AG08396 (cell line): ENCODE results near the gene LAMA5.
"Not testable (repeated sequence)": the region's sequence is repeated elsewhere in the genome, so short reads cannot be mapped to it uniquely, and the experiment has no call there.

ENCODE experiments used
- DNase-seq: peaks from one replicate; pipeline ENCODE4 v3.0.0; 2012; ENCODE audit warnings: low spot score, mixed read lengths

The LAMA5 gene

DNA sequence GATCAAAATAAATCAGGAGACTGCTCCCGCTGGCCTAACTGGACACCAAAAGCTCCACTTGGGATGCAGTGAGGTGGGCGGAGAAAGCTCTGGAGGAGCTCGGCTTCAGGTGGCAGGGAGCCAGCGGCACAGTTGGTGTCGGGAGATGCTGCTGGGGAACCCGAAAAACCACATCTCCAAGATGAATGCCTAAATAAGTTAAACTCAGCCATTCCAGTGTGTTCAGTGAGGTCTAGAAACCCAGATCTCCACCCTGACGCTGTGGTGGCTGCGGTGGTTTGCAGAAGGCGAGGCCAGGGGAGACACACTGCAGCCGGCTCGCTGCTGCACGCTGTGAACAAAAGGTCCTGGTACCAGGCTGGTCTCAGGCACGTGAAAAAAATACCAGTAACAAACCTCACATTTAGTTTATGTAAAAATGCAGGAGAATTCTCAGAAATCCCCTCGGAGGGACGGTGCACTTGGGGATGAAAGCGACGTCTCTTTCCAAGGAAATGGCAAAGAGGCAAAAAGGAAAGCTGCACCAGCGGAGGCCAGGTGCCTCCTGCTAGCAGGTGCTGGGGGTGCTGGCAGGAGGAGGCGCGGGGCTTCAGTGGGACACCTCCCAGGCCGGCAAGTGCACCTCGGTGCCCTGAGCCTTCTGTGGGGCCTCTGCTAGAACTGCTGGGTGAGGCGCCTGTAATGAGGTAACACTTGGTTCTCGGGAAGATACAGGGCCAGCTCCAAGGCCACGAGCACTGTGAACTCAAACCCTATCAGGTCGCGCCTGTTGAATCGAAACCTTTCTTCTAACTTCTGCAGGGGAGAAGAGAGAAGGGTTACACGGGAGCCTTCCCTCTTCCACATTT is 23.4 kb upstream of the LAMA5 start:
- DNase-seq, result no peak

GRCh38 chr20:62389601-62390087 is 22.5 kb upstream of the LAMA5 start:
- no peak for DNase-seq

DNA sequence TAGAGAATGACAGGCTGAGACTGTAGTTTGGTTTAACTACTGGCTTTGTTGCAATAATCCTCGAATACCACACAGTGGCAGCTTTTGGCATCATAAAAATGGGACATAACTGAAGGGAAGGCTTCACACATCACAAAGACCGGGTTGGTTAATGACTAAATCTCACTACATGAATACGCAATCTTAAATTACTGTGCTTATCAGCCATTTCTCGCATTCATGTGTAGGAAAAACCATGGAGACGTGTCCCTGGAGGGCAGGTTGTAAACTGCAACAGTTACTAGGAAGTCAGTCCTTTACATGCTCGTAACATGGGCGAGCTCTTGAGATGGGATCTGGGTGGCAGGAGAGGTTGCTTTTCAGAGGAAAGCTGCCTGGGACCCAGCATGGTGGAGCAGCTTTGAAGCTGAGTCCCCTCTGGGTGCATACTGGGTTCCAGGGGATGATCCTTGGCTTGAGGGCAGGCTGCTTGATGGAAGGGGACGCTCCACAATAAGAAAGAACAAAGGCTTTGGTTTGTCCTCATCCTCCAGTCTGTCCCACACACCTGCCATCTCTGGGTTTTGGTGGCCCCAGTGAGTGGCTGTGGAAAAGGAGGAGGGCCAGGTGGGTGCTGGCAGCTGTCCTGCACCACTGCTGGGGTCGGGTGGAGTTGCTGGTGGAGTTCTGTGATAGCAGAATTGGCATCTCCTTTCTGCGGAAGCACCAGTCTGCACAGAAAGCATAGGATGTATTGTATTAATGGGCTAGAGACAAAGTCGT is 21.9 kb upstream of the LAMA5 start:
- DNase-seq, result no peak

- no peak for DNase-seq
These were observed 21.0 kb upstream of the LAMA5 start for GRCh38 chr20:62387933-62388635.

- no peak for DNase-seq
These were observed 20.3 kb upstream of the LAMA5 start for GRCh38 chr20:62387219-62387913.

DNA sequence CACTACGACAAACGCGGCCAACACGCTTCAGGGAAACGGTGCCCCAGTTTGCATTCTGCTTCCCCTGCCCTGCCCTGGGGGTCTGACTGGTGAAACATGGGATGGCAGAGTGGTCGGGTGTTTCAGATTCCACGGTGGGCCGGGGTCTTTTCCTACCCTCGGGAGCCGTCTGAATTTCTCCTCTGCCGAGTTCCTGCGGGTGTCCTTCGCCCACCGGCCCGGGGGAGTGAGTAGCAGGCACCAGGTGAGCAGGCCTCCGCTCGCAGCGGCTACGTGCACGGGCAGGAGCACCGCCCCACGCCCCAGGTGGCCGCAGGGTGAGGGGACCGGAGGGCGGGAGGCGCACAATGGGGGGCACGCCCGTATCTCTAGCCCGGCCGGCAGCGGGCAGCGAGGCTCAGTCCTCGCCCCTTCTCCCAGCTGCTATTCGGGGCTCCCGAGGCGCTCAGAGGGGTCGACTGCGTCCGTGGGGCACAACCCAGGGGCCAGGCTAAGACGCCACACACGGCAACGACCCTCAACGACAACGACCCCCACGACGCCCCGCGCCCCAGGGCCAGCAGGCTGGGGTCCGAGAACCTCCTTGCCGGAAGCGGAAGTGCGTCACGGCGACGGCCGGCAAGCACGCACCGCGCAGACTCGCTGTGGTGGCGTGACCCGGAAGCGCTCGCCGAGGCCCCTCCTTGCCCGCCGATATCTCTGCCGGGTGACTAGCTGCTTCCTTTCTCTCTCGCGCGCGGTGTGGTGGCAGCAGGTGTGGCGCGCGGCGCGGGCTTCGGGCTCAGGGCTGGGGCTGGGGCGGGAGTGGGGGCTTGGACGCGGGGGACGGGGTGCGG is 19.5 kb upstream of the LAMA5 start, which contains the start of gene RPS21:
RPS21 (plus strand) TSS at position 721 of the 836 bp plus-strand sequence. CDS start 236 bp downstream, outside the sequence.
- DNase-seq, result peak; percentile 97

DNA sequence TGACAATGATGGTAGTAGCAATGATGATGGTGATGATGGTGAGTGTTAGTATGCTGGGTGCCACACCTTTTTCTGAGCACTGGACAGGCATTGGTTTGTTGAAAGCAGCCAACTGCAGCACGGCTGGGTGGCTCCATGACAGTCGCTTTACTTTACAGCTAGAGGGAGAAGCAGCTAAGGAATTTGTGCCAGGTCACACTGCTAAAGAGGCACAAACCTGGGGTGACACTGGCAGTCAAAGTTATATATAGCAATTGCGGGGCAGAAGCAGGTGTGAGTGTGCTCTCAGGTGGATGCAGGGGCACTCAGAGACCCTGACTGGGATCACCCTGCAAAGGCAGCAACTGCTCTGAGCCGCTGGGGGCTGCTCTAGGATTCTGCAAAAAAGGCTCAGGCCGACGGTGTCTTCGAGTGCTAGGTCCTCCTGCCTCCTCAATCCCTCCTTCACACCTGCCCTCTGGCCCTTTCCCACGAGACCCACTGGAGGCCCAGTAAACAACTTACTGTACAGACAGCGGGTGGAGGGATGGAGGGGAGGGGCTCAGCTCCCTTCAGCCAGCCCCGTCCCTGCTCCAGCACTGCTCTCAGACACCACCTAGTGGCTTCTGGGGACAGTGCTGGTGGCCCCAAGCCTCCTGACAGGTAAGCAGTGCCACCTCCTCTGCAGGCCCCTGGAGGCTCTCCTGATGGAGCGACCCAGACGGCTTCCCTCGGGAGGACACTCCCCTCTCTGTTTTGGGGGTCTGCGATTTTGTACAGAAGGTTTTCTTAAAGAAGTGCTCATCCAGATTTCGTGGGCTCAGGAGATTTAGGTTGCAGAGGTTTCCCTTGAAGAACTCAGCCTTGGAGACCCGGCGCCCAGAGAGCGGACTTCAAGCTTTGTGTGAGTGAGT is 15.4 kb upstream of the LAMA5 start:
- peak; percentile 82 for DNase-seq

- no peak for DNase-seq
These were observed 14.7 kb upstream of the LAMA5 start for GRCh38 chr20:62381842-62382241.

DNA sequence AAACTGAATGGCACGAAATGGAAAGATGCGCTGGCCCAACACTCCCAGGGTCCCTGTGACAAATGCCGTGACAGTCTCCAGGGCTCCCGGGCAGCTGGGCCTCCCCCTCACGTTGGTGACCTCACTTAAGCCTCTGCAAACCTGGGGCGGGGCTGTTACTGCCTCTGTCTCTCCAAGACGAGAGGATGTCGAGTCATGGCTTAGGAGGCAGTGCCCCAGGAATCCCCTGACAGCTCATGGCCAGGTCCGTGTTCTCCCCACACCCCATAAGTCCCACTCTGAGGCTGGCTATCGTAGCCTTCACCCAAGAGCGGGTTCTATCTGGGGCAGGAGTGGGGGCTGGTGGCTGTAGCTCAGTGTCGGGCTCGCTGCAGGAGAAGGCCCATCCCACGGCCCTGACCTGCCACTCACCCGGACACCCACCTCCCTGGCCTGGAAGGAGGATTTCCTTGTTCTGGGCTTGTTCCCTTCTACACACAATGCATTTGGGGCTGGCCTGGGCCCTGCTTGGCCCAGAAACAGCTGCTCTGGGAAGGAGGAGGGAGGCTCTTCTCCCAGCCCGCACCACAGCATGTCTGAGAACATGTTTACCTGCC is 14.2 kb upstream of the LAMA5 start:
- no peak for DNase-seq

- no peak for DNase-seq
These were observed 11.1 kb upstream of the LAMA5 start for GRCh38 chr20:62378215-62378614.

DNA sequence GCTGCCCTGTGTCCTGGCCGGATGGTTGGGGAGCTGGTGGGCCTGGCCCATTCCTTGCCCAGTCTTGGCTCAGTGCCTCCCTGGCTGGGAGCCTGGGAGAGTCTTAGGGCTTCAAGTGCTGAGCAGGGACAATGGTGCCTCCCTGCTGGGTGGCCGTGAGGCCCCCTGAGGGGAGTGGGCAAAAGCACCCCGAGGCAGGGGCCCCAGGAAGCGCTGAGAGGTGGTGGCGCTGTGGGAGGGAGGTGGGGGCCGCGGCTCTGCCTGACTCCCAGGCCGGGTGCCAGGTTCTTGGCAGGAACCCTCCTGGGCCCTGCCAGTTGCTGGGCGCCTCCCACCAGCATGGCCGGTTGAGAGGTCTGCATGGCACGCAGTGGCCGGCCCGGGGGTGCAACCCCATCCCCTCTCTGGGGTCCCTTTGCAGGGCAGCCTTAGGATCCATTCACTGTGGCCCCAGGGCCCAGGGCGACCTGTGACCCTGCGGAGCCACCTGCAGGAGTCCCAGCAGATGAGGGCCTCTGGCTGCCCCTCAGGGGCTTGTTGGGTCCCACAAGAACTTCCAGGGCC is 10.6 kb upstream of the LAMA5 start:
- DNase-seq, result no peak

GRCh38 chr20:62377064-62377461 is 10.0 kb upstream of the LAMA5 start:
- no peak for DNase-seq

DNA sequence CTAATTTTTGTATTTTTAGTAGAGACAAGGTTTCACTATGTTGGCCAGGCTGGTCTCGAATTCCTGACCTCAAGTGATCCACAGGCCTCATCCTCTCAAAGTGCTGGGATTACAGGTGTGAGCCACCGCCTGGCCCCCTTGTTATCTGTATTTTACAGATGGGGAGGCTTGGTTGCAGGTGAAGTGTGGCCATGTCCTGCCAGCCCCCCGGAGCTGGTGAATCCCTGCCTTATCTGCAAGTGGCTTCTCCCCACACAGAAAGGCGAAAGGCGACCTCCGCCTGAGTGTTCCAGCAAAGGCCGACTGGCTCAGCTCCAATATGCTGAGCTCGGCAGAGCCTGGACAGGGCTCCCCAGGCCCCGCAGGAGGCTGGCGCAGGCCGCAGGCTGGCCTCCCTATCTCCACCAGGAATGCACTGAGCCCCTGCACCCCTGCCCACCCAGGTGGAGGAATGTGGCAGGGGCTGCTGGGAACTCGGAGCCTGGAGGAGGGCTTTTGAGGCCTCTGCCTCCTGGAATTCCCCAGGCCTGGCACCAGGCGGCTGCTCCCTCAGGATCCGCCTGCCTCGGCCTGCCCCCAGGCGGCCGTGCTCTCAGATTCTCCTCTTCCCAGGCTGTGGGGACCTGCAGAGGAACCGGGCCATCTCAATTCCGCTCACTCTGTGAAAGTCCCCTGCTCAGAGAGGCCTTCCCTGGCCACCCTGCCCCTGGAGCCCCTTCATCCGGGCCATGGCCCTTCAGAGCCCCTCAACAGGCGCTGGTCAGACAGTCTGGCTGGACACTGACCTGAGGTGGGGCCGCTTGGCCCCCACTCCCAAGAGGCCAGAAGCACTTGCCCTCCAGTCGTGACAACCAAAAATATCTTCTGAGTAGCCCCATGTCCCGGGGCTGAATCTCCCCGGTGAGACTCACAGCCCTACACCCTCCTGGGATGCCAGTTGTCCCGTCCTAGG is 9.3 kb upstream of the LAMA5 start:
- DNase-seq, result peak; percentile 53

DNA sequence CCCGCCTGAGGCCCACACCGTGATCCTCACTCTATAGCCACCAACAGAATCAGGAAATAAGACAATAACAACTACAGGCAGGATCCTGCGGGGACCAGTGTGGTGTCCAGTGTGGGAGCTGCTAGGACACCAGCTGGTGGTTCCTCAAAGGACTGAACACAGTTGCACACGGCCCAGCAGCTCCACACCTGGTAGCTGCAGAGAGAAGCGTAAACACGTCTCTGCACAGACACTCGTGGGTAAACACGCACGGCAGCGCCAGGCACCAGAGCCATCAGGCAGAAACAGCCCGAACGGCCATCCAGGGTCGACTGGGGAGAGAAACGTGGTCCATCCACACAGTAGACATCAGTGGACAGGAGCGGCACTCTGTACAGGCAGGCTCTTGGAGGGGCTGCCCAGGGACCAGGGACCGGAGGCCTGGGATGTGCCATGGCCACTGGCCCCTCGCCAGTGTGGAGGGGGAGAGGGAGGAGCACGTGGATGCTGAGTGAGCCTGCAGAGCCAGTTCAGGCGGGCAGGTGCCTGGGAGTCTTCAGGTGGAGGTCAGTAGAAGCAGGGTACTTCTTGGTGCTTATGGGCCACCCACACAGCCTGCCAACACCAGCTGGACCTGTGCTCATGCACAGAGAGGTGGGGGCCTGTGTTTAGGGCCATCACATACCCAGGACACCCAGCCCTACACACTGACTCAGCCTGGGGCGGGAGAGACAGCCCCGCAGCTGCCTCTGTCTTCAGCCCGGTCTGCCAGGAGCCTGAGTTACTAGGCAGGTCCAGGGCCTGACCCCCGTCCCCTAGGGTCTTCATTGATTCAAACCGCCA is 7.4 kb upstream of the LAMA5 start:
- DNase-seq, result peak; percentile 68

- DNase-seq, result not testable (repeated sequence)
These were observed 6.6 kb upstream of the LAMA5 start for GRCh38 chr20:62373631-62374179.
